GM12878 (cell line): ENCODE measurements around the gene ACP3. TPM values are rescaled to one million over a fixed set of nuclear protein-coding genes. Genes with fewer than 3 reads are reported as not detected.

ENCODE experiments used
- ATAC-seq: fragments of 200-7000 bp; cut with Tn5 transposase; 3 replicates; pipeline ENCODE4 v1.9.1; 2020; ENCODE audit warnings: mild to moderate bottlenecking, moderate library complexity
- BruUV-seq: library from RNA; stranded (reverse); fragments of 400-500 nt; replicated peaks from 2 replicates; lab custom pipeline; 2021; lab: Mats Ljungman, UMichigan
- CTCF ChIA-PET: fragments of 300-600 bp; sonication (Branson Sonifier 250); formaldehyde crosslinking; extraction: SDS; loops from one replicate; lab custom pipeline; 2021; ENCODE audit warnings: inconsistent platforms; lab: Yijun Ruan, JAX
- POLR2A ChIA-PET: fragments of 350-600 bp; formaldehyde crosslinking; extraction: SDS; loops from one replicate; lab custom pipeline; 2021; ENCODE audit warnings: inconsistent platforms; lab: Charles Lee
- RAD21 ChIA-PET: fragments of 300-600 bp; sonication (Branson Sonifier 250); formaldehyde crosslinking; loops from one replicate; lab custom pipeline; 2023; ENCODE audit warnings: antibody characterized with exemption; ENCODE audit not compliant: unreplicated experiment; lab: Charles Lee
- SMC1A ChIA-PET: fragments of 300-600 bp; sonication (Branson Sonifier 250); formaldehyde crosslinking; loops from one replicate; lab custom pipeline; 2023; ENCODE audit not compliant: unreplicated experiment, uncharacterized antibody; lab: Charles Lee
- DNase-seq: peaks from one replicate; pipeline ENCODE4 v3.0.0-alpha.2; 2011; ENCODE audit warnings: low read depth, low spot score
- FAIRE-seq: peaks from 3 replicates; lab custom pipeline; 2011; peaks lifted over from hg19 to GRCh38; lab: Jason Lieb, UNC
- H2AFZ ChIP-seq: 2 replicates; pipeline ENCODE4 v1.6.0; 2011; ENCODE audit warnings: low read depth, low read length, control low read depth; ENCODE audit not compliant: control insufficient read depth
- H3K27ac ChIP-seq: 2 replicates; pipeline ENCODE4 v1.5.1; 2011; ENCODE audit warnings: control low read depth; ENCODE audit not compliant: control insufficient read depth, insufficient read depth
- H3K27me3 ChIP-seq, 2 experiments: replicated peaks in 1 of 2; 2 replicates each; pipeline versions ENCODE4 v1.6.0 to v1.6.1; 2011; ENCODE audit warnings: low read length in 1 of 2; ENCODE audit not compliant: control insufficient read depth in 2 of 2, insufficient read depth in 2 of 2
- H3K36me3 ChIP-seq, 2 experiments: 2 replicates each; pipeline ENCODE4 v1.5.1; 2011; ENCODE audit warnings: low read length in 1 of 2; ENCODE audit not compliant: control insufficient read depth in 2 of 2, insufficient read depth in 2 of 2
- H3K4me1 ChIP-seq: 2 replicates; pipeline ENCODE4 v1.6.1; 2011; ENCODE audit warnings: mild to moderate bottlenecking, low read length, moderate library complexity, mixed read lengths; ENCODE audit not compliant: control insufficient read depth, insufficient read depth
- H3K4me2 ChIP-seq: 2 replicates; pipeline ENCODE4 v1.6.0; 2011; ENCODE audit warnings: control low read depth; ENCODE audit not compliant: control insufficient read depth, insufficient read depth
- H3K4me3 ChIP-seq: fragments of 200-600 bp; sonication (generic); 2 replicates; pipeline ENCODE4 v1.5.1; 2016
- H3K79me2 ChIP-seq: 2 replicates; pipeline ENCODE4 v1.6.0; 2011; ENCODE audit warnings: low read length; ENCODE audit not compliant: control insufficient read depth, insufficient read depth
- H3K9ac ChIP-seq: 2 replicates; pipeline ENCODE4 v1.8.0; 2011; ENCODE audit warnings: low read length, control low read depth, mixed read lengths; ENCODE audit not compliant: control insufficient read depth, insufficient read depth
- H3K9me3 ChIP-seq: replicated peaks from 3 replicates; pipeline ENCODE4 v1.5.1; 2011; ENCODE audit warnings: mild to moderate bottlenecking, low read length; ENCODE audit not compliant: control insufficient read depth, insufficient read depth
- H4K20me1 ChIP-seq: 2 replicates; pipeline ENCODE4 v1.6.0; 2011; ENCODE audit not compliant: control insufficient read depth, insufficient read depth
- ASH2L ChIP-seq: fragments of 300-600, 200-600 bp; sonication (generic); IDR thresholded peaks from 2 replicates; pipeline ENCODE4 v1.6.1; 2017; ENCODE audit warnings: low read depth, mild to moderate bottlenecking, borderline replicate concordance
- CREB1 ChIP-seq: IDR thresholded peaks from 2 replicates; pipeline ENCODE4 v1.6.1; 2012; ENCODE audit warnings: low read depth, mild to moderate bottlenecking, inconsistent platforms
- E4F1 ChIP-seq: fragments of 450-650 bp; IDR thresholded peaks from 2 replicates; pipeline ENCODE4 v1.6.1; 2018; ENCODE audit warnings: borderline replicate concordance, mild to moderate bottlenecking; ENCODE audit not compliant: partially characterized antibody
- FOXM1 ChIP-seq: IDR thresholded peaks from 2 replicates; pipeline ENCODE4 v1.6.1; 2012; ENCODE audit warnings: low read depth, mild to moderate bottlenecking, inconsistent platforms, low read length, moderate library complexity
- MXI1 ChIP-seq: fragments of 150-350 bp; IDR thresholded peaks from 2 replicates; pipeline ENCODE4 v1.6.1; 2011; ENCODE audit warnings: low read depth, mild to moderate bottlenecking, inconsistent platforms, low read length, improper control_type of control experiment
- NR2F1 ChIP-seq: fragments of 450-650 bp; conservative IDR thresholded peaks from 2 replicates; pipeline ENCODE4 v1.6.1; 2017; ENCODE audit warnings: mild to moderate bottlenecking
- SREBF1 ChIP-seq: IDR thresholded peaks from 2 replicates; pipeline ENCODE4 v1.6.1; 2012; ENCODE audit warnings: mild to moderate bottlenecking, low read length
- YBX1 ChIP-seq: fragments of 450-650 bp; IDR thresholded peaks from 2 replicates; pipeline ENCODE4 v1.6.1; 2016; ENCODE audit warnings: antibody characterized with exemption
- WGBS: methylation state at CpG from one replicate; pipeline ENCODE4 v1.1.6; 2016; ENCODE audit warnings: low lambda C conversion rate; ENCODE audit not compliant: insufficient replicate concordance, insufficient coverage; ENCODE audit errors: missing lambda C conversion rate; 5-methylcytosine and 5-hydroxymethylcytosine counted together
- in situ Hi-C: fragments of 300-500 bp; cut with MboI; formaldehyde crosslinking; loops from 9 replicates; pipeline ENCODE4 v1.14.3; 2018; ENCODE audit warnings: mixed read lengths
- intact Hi-C: fragments of 100-400 bp; cut with micrococcal nuclease; formaldehyde crosslinking; loops from one replicate; pipeline ENCODE4 v1.14.2; 2022; ENCODE audit not compliant: unreplicated experiment
- polyA plus RNA-seq, 11 experiments: library from polyadenylated mRNA; depleted of rRNA in 4 of 11; unstranded in 6 of 11; stranded (reverse) in 5 of 11; fragments of >200 nt; fragmentation: Nextera tagmentation in 4 of 11; fragmentation: Illumina TruSeq in 1 of 11; extraction: Ambion mirVana in 4 of 11; extraction: Trizol in 1 of 11; gene quantifications; 1 replicate in 1 of 11; 2 replicates in 10 of 11; pipeline versions ENCODE4 v1.2.1 to v1.2.3, GENCODE V29; 2011 to 2016; ENCODE audit warnings: inconsistent platforms in 2 of 11, missing spikeins in 2 of 11, low read depth in 1 of 11
- total RNA-seq, 4 experiments: library from RNA; depleted of rRNA in 3 of 4; stranded (reverse); fragments of >200 nt in 3 of 4; fragmentation: Illumina TruSeq in 1 of 4; extraction: Trizol in 1 of 4; gene quantifications; 2 replicates each; pipeline versions ENCODE4 v1.2.1 to v1.2.3, GENCODE V29; 2013 to 2021
- TF ChIP-seq, protein P1 (sequence below): IDR thresholded peaks from 2 replicates; pipeline ENCODE4 v1.6.1; 2012; ENCODE audit warnings: improper control_type of control experiment, low read depth, low read length; ENCODE audit not compliant: insufficient replicate concordance

The ACP3 gene
- total and polyA plus RNA-seq, 10 of the 15 experiments (the other 5 are each of a cell fraction or from before 2014, with no cell fraction given) = 0.05 to 0.41 TPM; not detected in 8

- no peak for TF ChIP-seq E4F1
- TF ChIP-seq CREB1 = no peak
- TF ChIP-seq SREBF1 = no peak
- TF ChIP-seq NR2F1 = no peak
- no peak for TF ChIP-seq ASH2L
- no peak for TF ChIP-seq MXI1
Measured at GRCh38 chr3:132285620-132285945, 31.6 kb upstream of the ACP3 start (continued).

DNA sequence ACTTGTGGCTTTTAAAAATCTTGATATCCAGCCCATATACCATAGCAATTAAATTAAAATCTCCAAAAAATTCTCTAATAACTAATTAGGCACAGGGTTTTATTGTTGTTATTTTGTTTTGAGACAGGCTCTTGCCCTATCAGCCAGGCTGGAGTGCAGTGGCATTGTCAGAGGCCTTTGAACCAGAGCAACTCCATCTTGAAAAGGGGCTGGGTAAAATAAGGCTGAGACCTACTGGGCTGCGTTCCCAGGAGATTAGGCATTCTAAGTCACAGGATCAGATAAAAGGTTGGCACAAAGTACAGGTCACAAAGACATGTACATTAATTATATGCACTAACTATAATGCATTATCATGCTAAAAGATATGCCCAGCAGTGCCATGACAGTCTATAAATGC lies 31.2 kb upstream of the ACP3 start:
- ChIA-PET SMC1A (no interaction called here), RAD21 (no interaction called here), POLR2A (no interaction called here), CTCF (no interaction called here)
- no peaks in the 10 kb centered on the region; a peak in 1 of 4 replicates for H3K27me3 ChIP-seq
- H3K4me2 ChIP-seq = no peak overlapping the region
- FAIRE-seq (no peak), ATAC-seq (no peak), DNase-seq (no peak)
- no peak overlapping the region for H3K27ac ChIP-seq
- TF ChIP-seq FOXM1 (no peak), YBX1 (no peak)
- TF ChIP-seq, protein P1, sequence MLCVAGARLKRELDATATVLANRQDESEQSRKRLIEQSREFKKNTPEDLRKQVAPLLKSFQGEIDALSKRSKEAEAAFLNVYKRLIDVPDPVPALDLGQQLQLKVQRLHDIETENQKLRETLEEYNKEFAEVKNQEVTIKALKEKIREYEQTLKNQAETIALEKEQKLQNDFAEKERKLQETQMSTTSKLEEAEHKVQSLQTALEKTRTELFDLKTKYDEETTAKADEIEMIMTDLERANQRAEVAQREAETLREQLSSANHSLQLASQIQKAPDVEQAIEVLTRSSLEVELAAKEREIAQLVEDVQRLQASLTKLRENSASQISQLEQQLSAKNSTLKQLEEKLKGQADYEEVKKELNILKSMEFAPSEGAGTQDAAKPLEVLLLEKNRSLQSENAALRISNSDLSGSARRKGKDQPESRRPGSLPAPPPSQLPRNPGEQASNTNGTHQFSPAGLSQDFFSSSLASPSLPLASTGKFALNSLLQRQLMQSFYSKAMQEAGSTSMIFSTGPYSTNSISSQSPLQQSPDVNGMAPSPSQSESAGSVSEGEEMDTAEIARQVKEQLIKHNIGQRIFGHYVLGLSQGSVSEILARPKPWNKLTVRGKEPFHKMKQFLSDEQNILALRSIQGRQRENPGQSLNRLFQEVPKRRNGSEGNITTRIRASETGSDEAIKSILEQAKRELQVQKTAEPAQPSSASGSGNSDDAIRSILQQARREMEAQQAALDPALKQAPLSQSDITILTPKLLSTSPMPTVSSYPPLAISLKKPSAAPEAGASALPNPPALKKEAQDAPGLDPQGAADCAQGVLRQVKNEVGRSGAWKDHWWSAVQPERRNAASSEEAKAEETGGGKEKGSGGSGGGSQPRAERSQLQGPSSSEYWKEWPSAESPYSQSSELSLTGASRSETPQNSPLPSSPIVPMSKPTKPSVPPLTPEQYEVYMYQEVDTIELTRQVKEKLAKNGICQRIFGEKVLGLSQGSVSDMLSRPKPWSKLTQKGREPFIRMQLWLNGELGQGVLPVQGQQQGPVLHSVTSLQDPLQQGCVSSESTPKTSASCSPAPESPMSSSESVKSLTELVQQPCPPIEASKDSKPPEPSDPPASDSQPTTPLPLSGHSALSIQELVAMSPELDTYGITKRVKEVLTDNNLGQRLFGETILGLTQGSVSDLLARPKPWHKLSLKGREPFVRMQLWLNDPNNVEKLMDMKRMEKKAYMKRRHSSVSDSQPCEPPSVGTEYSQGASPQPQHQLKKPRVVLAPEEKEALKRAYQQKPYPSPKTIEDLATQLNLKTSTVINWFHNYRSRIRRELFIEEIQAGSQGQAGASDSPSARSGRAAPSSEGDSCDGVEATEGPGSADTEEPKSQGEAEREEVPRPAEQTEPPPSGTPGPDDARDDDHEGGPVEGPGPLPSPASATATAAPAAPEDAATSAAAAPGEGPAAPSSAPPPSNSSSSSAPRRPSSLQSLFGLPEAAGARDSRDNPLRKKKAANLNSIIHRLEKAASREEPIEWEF = no peak
- no peak overlapping the region for H2AFZ ChIP-seq
- no peak overlapping the region for H3K4me3 ChIP-seq
- 0% methylated on average over 1 of the region's 1 CpG for WGBS
- no peak overlapping the region for H3K9ac ChIP-seq
- in situ Hi-C loops = no loop called here
- H4K20me1 ChIP-seq = no peaks in the 10 kb centered on the region
- intact Hi-C loops = no loop called here
- no peaks in the 10 kb centered on the region; the same call in 2 of the 3 replicates for H3K9me3 ChIP-seq
- no peaks in the 10 kb centered on the region for H3K4me1 ChIP-seq
- BruUV-seq = no TSS peak
- H3K79me2 ChIP-seq = no peaks in the 10 kb centered on the region
- no peaks in the 10 kb centered on the region for H3K36me3 ChIP-seq
